ENCODE data around the gene COQ9. TPM values are rescaled to one million over a fixed set of nuclear protein-coding genes. Genes with fewer than 3 reads are reported as not detected.

Gene COQ9
- total RNA-seq, 2 donors from 2014 or later, result 31.4 to 35.2 TPM

GRCh38 chr16:57470711-57471110 lies 23.4 kb downstream of the COQ9 start:
- DNase-seq (no peak), ATAC-seq (replicated peaks in 1 of 2) (no peak)
- H3K36me3 Mint-ChIP-seq (ENCODE audit: insufficient read depth in 2 of 2), result peaks cover 8 to 16% of the 10 kb centered on the region in 2 donors

GRCh38 chr16:57471209-57471608 lies 23.9 kb downstream of the COQ9 start:
- H3K36me3 Mint-ChIP-seq (ENCODE audit: insufficient read depth in 2 of 2), result peaks cover 4 to 13% of the 10 kb centered on the region in 2 donors
- H3K9me3 Mint-ChIP-seq, result no peaks in the 10 kb centered on the region
- H3K4me1 Mint-ChIP-seq (ENCODE audit: low read depth), result peaks cover 16% of the 10 kb centered on the region
- ATAC-seq (replicated peaks in 1 of 2), result no peak
- H3K4me3 Mint-ChIP-seq, result no peak overlapping the region
- no peak for DNase-seq
- no peaks in the 10 kb centered on the region for H3K27me3 Mint-ChIP-seq (ENCODE audit: low read depth)
- H3K27ac Mint-ChIP-seq, result no peak overlapping the region

More at GRCh38 chr16:57470711-57471110, 23.4 kb downstream of the COQ9 start:
- Mint-ChIP-seq H3K27me3 (ENCODE audit: low read depth) (no peaks in the 10 kb centered on the region), H3K27ac (no peak overlapping the region), H3K4me1 (ENCODE audit: low read depth) (peaks cover 11% of the 10 kb centered on the region), H3K9me3 (no peaks in the 10 kb centered on the region), H3K4me3 (no peak overlapping the region)

GRCh38 chr16:57471852-57472664 lies 24.8 kb downstream of the COQ9 start:
- Mint-ChIP-seq H3K27me3 (ENCODE audit: low read depth) (no peaks in the 10 kb centered on the region), H3K27ac (peak overlapping the region; percentile 5), H3K4me1 (ENCODE audit: low read depth) (peaks cover 22% of the 10 kb centered on the region), H3K9me3 (no peaks in the 10 kb centered on the region), H3K36me3 (ENCODE audit: insufficient read depth in 2 of 2) (peaks cover 4 to 13% of the 10 kb centered on the region in 2 donors), H3K4me3 (no peak overlapping the region)
- DNase-seq (no peak), ATAC-seq (replicated peaks in 1 of 2) (no peak)

- no peaks in the 10 kb centered on the region for H3K9me3 Mint-ChIP-seq
- H3K4me1 Mint-ChIP-seq (ENCODE audit: low read depth), result peaks cover 22% of the 10 kb centered on the region
- H3K27ac Mint-ChIP-seq, result no peak overlapping the region
- no peak for DNase-seq
- H3K27me3 Mint-ChIP-seq (ENCODE audit: low read depth), result no peaks in the 10 kb centered on the region
- H3K4me3 Mint-ChIP-seq, result no peak overlapping the region
- no peak for ATAC-seq (replicated peaks in 1 of 2)
- peaks cover 4 to 12% of the 10 kb centered on the region in 2 donors for H3K36me3 Mint-ChIP-seq (ENCODE audit: insufficient read depth in 2 of 2)
Measured at GRCh38 chr16:57472665-57473060, 25.4 kb downstream of the COQ9 start.

GRCh38 chr16:57473176-57473840 lies 26.0 kb downstream of the COQ9 start:
- H3K4me3 Mint-ChIP-seq, result no peak overlapping the region
- H3K9me3 Mint-ChIP-seq, result no peaks in the 10 kb centered on the region
- H3K36me3 Mint-ChIP-seq (ENCODE audit: insufficient read depth in 2 of 2), result peaks cover 4 to 7% of the 10 kb centered on the region in 2 donors
- H3K27me3 Mint-ChIP-seq (ENCODE audit: low read depth), result no peaks in the 10 kb centered on the region
- H3K27ac Mint-ChIP-seq, result no peak overlapping the region
- peaks cover 22% of the 10 kb centered on the region for H3K4me1 Mint-ChIP-seq (ENCODE audit: low read depth)
- ATAC-seq (replicated peaks in 1 of 2), result no peak
- DNase-seq, result no peak

GRCh38 chr16:57473906-57474305 lies 26.6 kb downstream of the COQ9 start:
- ATAC-seq (replicated peaks in 1 of 2), result no peak
- Mint-ChIP-seq H3K4me3 (no peak overlapping the region), H3K27ac (no peak overlapping the region), H3K4me1 (ENCODE audit: low read depth) (peaks cover 22% of the 10 kb centered on the region), H3K9me3 (no peaks in the 10 kb centered on the region), H3K36me3 (ENCODE audit: insufficient read depth in 2 of 2) (peaks cover 2 to 3% of the 10 kb centered on the region in 2 donors), H3K27me3 (ENCODE audit: low read depth) (no peaks in the 10 kb centered on the region)
- no peak for DNase-seq

- ATAC-seq (replicated peaks in 1 of 2) (no peak), DNase-seq (no peak)
- Mint-ChIP-seq H3K4me3 (peak overlapping the region in 1 of 2 donors; percentile 18), H3K27ac (no peak overlapping the region), H3K36me3 (ENCODE audit: insufficient read depth in 2 of 2) (peaks cover 2 to 3% of the 10 kb centered on the region in 2 donors), H3K4me1 (ENCODE audit: low read depth) (peaks cover 22% of the 10 kb centered on the region), H3K9me3 (no peaks in the 10 kb centered on the region), H3K27me3 (ENCODE audit: low read depth) (no peaks in the 10 kb centered on the region)
Measured at GRCh38 chr16:57474671-57475661, 27.7 kb downstream of the COQ9 start.

GRCh38 chr16:57475711-57476339 lies 28.5 kb downstream of the COQ9 start:
- H3K27ac Mint-ChIP-seq, result no peak overlapping the region
- no peaks in the 10 kb centered on the region for H3K27me3 Mint-ChIP-seq (ENCODE audit: low read depth)
- ATAC-seq (replicated peaks in 1 of 2) (peak; percentile 94 to 97), DNase-seq (peak; percentile 86 to 90)
- H3K36me3 Mint-ChIP-seq (ENCODE audit: insufficient read depth in 2 of 2), result peaks cover 2 to 3% of the 10 kb centered on the region in 2 donors
- H3K4me3 Mint-ChIP-seq, result peak overlapping the region; percentile 45 to 57
- peaks cover 22% of the 10 kb centered on the region for H3K4me1 Mint-ChIP-seq (ENCODE audit: low read depth)
- H3K9me3 Mint-ChIP-seq, result no peaks in the 10 kb centered on the region

- Mint-ChIP-seq H3K4me1 (ENCODE audit: low read depth) (peaks cover 22% of the 10 kb centered on the region), H3K9me3 (no peaks in the 10 kb centered on the region), H3K36me3 (ENCODE audit: insufficient read depth in 2 of 2) (peaks cover 2 to 3% of the 10 kb centered on the region in 2 donors), H3K27me3 (ENCODE audit: low read depth) (no peaks in the 10 kb centered on the region), H3K27ac (no peak overlapping the region), H3K4me3 (peak overlapping the region in 1 of 2 donors; percentile 57)
- DNase-seq (no peak), ATAC-seq (replicated peaks in 1 of 2) (no peak)
Measured at GRCh38 chr16:57476546-57477410, 29.5 kb downstream of the COQ9 start.

GRCh38 chr16:57477531-57478202 lies 30.4 kb downstream of the COQ9 start:
- DNase-seq, result no peak
- H3K9me3 Mint-ChIP-seq, result no peaks in the 10 kb centered on the region
- ATAC-seq (replicated peaks in 1 of 2), result no peak
- H3K27ac Mint-ChIP-seq, result no peak overlapping the region
- no peak overlapping the region for H3K4me3 Mint-ChIP-seq
- peaks cover 22% of the 10 kb centered on the region for H3K4me1 Mint-ChIP-seq (ENCODE audit: low read depth)
- H3K36me3 Mint-ChIP-seq (ENCODE audit: insufficient read depth in 2 of 2), result no peaks in the 10 kb centered on the region
- no peaks in the 10 kb centered on the region for H3K27me3 Mint-ChIP-seq (ENCODE audit: low read depth)

GRCh38 chr16:57478396-57479204 lies 31.3 kb downstream of the COQ9 start:
- DNase-seq (no peak), ATAC-seq (replicated peaks in 1 of 2) (no peak)
- Mint-ChIP-seq H3K36me3 (ENCODE audit: insufficient read depth in 2 of 2) (no peaks in the 10 kb centered on the region), H3K4me1 (ENCODE audit: low read depth) (peaks cover 22% of the 10 kb centered on the region), H3K27me3 (ENCODE audit: low read depth) (no peaks in the 10 kb centered on the region), H3K27ac (no peak overlapping the region), H3K4me3 (no peak overlapping the region), H3K9me3 (no peaks in the 10 kb centered on the region)

All from activated T-cell treated with anti-CD3 and anti-CD28 coated beads, Interleukin-2, amount 50 U/mL, for 72 hours (primary cell).